NCI-H510A treated with DMSO at 0.1 percent for 48 hours (cell line): ENCODE measurements around the gene PTCRA.
A peak's percentile ranks its signal among the peaks of the same experiment; 100 is the strongest.
"Not testable (repeated sequence)": the region's sequence is repeated elsewhere in the genome, so short reads cannot be mapped to it uniquely, and the experiment has no call there.

ENCODE experiments used
- DNase-seq: peaks from one replicate; lab custom pipeline; 2025; lab: John Stamatoyannopoulos, UW

PTCRA gene

DNA sequence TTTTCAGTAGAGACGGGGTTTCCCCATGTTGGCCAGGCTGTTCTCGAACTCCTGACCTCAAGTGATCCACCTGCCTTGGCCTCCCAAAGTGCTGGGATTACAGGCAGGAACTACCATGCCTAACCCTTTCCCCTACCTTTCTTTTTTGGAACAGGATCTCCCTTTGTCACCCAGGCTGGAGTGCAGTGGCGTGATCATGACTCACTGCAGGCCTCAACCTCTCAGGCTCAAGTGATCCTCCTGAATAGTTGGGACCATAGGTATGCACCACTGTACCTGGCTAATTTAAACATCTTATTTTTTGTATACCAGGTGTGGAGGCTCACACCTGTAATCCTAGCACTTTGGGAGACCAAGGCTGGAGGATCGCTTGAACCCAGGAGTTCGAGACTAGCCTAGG is 25.5 kb downstream of the PTCRA start:
- DNase-seq: not testable (repeated sequence)

DNA sequence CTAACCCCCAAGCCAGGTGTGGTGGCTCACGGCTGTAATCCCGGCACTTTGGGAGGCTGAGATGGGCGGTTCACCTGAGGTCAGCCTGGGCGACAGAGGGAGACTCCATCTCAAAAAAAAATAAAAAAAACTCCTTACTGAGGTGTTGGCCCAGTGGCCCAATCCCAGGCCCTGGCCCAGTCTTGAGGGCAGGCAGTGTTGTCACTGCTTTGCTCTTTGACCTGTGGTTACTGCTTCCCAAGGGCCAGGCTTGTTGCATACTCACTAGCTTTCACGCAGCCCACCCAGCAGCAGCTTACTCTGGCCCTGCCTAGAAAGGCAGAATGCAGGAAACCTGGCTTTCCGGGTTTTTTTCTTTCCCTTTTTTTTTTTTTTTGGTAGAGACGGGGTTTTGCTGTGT is 26.6 kb downstream of the PTCRA start:
- no peak for DNase-seq

DNA sequence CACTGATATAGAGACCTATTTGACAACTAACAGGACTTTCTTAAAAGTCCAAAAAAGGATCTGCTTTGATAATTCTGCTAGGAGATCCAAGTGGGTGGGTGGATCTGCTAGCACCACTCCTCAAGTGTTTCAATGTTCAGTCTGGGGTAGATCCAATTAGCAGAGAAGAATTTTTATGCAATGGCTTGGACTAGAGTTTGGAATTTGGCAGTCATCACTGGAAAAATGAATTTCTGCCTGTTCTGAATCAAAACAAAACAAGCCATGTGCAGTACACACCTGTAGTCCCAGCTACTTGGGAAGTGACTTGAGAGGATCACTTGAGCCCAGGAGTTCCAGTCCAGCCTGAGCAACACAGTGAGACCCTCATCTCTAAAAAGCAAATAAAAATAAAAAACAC is 32.1 kb downstream of the PTCRA start:
- no peak for DNase-seq

DNA sequence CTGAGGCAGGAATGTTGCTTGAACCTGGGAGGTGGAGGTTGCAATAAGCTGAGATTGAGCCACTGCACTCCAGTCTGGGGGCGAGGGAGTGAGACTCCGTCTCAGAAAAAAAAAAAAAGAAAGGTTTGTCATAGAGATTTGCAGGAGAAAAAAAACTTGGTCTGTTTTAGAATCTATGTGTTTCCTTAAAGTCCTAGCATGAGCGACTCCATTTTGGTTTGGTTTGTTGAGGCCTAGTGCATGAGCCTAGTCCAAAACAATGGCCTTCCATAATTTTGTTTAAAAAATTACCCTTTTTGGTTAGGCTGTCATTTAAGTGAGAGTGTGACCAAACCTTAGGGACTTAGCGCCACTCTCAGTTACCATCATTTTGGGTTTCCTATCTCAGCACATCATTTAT is 36.5 kb downstream of the PTCRA start:
- DNase-seq: no peak

DNA sequence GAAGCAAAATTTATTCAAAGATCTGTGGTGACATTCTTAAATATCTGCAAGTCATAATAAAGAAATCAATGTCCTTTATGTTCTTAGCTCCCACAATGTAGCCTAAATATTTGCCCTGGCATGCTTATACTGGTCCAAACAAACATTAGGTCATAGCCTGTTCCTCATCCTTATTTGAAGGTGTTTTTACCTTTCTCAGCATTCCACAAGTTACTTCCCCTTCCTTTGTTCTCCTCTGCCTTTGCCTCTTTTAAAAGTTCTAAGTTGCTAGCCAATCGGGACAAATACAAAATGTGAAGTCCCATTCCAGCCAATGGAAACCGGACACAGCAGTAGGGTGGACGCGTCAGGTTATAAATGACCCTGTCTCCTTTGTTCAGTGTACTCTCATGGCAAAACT is 38.6 kb downstream of the PTCRA start:
- not testable (repeated sequence) for DNase-seq

DNA sequence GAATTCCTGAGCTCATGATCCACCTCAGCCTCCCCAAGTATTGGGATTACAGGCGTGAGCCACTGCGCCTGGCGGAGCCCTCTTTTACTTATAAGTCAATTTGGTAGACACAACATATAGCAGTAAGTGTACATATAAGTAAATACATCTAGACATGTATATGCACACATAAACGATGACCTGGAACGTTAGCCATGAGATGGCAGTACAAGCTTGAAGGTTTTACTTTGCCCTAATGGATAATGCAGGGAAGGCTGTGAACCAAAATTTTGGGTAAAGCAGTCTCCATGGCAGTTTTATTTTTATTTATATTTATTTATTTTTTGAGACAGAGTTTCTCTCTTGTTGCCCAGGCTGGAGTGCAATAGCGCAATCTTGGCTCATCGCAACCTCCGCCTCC is 42.3 kb downstream of the PTCRA start:
- no peak for DNase-seq

DNA sequence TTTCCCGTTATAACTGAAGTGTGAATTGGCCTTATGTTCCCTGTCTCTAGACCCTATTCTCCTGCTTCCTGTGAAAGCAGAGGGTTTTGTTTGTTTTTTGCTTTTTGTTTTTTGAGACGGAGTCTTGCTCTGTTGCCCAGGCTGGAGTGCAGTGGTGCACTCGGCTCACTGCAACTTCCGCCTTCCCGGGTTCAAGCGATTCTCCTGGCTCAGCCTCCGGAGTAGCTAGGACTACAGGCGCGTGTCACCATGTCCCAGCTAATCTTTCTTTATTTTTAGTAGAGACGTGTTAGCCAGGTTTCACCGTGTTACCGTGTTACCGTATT is 44.0 kb downstream of the PTCRA start:
- DNase-seq: no peak

DNA sequence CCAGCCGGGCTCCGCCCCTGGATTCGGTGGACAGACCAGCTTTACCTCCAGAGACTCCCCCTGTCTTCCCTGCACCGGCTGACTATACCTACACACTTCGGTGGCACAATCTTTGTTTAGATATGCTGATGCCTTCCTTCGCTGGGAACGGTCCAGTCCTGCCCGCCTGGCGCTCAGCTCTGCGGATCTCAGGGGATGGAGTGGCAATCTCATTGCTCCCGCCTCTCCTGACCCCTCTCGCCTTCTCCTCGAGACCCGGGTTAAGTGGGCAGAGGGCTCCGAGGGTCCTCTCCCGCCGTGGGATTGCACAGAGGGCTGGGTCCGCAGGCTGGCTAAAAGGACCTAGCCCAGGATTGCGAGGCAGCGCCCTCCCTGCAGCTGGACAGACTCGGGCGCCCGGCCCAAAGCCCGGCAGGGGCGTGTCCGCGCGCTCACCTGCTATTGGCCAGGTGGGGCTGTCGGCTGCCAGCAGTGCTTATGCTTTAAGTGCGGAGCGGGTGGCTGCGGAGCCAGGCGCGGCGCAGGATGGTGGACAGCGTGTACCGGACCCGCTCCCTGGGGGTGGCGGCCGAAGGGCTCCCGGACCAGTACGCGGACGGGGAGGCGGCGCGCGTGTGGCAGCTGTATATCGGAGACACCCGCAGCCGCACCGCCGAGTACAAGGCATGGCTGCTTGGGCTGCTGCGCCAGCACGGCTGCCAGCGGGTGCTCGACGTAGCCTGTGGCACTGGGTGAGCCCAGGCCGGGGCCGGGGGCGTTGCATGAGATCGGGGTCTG is 44.6 kb downstream of the PTCRA start, which contains the start of gene GNMT:
Gene GNMT (plus strand): TSS at position 512 of the 777 bp plus-strand sequence. CDS start 14 bp downstream, at position 526.
- DNase-seq: peak; percentile 92

DNA sequence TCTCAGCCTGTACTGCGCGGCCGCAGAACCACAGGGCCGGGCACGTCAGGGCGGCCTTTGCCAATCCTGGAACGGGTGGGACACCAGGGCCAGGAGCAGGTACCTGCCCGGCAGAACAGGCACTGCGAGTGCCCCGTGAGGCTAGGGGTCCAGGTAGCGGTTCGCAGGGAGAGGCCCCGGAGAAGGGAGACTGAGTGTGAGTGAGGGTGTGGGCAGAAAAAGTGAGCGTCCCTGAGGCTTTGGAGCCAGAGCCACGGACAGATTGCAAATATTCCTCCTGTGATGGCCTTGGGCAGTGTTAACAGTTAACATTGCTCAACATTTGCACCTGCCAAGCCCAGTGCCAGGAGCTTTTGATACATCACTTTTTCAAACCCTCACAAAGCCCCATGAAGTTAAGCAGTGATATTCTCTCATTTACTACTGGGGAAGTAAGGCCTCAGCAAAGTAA is 45.2 kb downstream of the PTCRA start:
- no peak for DNase-seq

DNA sequence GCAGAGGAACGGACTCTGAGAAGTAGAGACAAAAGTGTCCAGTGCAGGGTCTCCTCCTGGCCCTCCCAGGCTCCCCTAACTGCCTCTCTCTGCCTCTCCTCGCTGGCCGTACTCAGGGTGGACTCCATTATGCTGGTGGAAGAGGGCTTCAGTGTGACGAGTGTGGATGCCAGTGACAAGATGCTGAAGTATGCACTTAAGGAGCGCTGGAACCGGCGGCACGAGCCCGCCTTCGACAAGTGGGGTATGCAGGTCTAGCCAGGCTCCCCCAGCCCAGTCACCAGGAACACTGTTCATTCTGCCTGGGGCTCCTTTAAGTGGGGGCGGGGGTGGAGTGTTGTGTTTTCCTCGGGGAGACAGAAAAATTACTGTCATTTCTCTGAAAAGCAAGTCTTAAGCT is 46.2 kb downstream of the PTCRA start:
- DNase-seq: no peak

DNA sequence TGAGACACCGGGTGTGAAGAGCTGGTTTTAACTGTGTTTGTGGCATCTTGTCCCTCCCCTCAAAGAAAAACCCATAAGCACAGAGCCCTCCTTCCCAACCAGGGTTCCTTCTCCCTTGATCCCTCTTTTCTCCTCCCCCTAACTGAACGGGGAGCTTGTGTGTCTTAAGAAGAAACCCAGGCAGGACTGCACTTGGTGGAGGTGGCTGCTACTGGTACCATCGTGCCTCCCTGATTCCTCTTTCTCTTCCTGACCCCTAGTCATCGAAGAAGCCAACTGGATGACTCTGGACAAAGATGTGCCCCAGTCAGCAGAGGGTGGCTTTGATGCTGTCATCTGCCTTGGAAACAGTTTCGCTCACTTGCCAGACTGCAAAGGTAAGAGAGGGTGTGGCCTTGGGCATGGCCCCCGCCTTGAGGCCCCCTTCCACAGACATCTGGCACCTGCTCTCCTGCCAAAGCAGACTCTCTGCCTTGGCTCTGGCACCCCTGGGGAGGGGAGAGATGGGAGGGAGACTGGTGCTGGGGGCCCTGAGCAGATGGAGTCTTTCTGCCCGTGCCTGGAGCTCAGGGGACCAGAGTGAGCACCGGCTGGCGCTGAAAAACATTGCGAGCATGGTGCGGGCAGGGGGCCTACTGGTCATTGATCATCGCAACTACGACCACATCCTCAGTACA is 46.8 kb downstream of the PTCRA start:
- no peak for DNase-seq

DNA sequence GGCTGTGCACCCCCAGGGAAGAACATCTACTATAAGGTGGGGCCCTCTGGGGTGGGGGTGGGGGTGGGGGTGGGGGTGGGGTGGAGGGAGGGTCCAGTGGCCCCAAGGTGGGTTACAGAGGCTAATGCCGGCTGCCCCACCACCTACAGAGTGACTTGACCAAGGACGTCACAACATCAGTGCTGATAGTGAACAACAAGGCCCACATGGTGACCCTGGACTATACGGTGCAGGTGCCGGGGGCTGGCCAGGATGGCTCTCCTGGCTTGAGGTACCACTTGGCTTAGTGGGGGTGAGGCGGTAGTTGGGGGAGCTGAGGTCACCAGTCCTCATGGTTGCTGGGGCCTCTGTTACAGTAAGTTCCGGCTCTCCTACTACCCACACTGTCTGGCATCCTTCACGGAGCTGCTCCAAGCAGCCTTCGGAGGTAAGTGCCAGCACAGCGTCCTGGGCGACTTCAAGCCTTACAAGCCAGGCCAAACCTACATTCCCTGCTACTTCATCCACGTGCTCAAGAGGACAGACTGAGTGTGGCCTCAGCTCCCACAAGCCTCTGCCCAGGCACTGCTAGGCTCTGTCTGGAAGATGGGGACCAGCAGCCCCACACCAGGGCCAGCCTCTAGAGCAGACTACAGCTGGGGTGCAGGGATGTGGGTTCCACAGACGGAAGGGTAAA is 47.5 kb downstream of the PTCRA start:
- no peak for DNase-seq

DNA sequence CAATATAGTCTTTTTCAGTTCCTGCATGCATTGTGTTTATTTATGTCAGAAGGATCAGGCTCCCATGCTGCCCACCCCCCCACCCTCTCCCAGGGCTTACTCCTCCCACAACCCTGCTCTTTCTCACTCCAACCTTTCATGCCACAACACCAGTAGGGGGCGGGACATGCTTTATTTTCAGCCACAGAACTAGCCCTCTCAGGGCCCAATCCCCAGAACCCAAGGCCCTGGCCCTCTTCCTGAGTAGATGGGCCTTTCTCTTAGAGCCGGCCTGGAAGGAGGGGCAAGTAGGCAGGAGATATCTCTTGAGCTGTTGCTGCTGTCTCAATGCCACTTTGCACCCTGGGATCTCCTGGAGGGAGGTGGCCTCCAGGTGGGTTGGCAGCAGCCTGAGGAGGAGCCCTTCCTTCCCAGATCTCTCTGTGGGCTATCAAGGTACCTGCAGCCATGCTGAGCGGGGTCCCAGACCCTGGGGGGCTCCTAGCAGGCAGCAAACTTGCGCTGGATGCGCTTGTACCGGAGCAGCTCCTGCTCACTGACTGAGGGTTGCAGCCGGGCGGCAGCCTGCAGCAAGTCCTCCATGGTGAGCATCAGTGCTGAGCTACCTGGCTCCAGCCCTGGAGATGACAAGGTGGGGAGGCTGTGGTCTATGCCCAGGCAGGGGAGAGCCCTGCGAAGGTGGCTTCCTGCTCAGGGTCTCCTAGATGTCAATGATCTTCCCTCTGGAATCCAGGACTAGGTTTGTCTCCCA is 48.2 kb downstream of the PTCRA start:
- peak; percentile 20 for DNase-seq

DNA sequence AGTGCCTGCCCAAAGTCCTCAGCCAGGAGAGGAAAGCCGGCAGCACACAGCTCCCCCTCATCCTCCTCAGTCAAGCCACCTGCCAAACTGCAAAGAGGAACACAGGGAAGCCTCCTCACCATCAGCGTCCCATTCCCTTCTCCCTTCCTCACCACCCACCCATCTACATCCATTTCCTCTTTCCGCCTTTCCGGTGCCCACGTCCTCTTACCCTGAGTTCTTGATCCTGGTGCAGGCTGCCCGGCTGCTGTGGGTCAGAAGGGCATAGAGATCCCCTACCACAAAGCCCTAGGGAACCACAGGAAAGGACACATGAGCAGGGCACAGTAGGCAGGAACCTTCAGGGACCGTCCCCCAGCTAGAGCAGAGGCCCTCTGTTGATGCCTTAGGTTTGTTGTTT is 50.7 kb downstream of the PTCRA start:
- no peak for DNase-seq

DNA sequence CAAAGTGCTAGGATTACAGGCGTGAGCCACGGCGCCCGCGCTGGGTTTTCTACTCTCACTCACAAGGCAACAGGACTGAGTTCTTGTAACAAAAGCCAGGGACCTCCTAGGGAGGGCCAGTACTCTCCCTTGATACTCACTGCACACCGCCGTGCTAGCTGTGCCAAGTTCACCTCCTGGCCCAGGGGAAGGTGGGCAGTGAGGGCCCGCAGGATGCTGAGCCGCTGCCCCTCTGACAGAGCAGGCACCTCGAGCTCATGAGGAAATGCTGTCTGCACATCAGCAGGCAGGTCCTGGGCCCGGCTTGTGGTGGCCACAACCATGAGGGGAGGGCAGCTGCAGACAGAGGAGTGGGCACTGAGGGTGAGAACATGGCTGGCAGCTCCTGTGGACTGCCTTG is 51.4 kb downstream of the PTCRA start:
- DNase-seq: no peak

DNA sequence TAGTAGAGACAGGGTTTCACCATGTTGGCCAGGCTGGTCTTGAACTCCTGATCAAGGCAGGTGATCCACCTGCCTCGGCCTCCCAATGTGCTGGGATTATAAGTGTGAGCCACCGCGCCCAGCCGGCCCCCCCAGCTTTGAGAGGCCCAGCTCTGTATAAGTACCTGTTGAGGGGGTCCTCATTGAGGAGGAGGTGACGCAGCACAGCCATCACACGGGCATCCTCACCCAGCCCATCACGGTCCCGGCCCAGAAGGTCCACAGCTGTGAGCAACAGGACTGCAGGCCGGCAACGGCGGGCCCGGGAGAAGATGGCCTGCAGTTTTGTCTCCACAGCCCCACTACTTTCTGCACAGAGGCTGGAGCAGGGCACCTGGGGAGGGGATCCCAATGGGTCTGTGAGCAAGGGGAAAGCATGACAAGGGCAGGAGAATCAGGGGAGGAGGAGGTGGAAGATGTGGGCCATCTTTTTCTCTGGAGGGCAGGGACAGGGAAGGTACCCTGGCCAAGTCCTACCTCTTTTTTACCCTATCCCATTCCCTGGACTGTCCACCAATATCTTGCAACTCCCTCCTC is 52.4 kb downstream of the PTCRA start:
- DNase-seq: no peak

DNA sequence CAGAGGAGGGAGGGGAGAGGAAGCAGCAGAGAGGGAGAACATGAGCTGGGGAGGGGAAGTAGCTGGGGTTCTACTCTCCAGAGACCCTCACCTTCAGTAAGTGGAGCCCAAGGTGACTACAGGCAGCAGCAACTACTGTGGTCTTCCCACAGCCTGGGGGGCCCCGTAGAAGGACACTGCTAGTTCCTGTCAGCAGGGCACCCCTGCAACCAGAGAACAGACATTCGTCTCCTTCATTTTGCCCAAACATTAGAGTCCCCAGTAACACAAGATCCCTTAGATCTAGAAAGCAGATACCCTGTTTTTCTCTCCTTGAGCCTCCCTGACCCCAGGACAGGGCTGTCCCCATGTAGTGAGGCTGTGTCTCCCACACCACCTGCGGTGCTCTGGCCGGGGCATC is 52.9 kb downstream of the PTCRA start:
- DNase-seq: no peak

DNA sequence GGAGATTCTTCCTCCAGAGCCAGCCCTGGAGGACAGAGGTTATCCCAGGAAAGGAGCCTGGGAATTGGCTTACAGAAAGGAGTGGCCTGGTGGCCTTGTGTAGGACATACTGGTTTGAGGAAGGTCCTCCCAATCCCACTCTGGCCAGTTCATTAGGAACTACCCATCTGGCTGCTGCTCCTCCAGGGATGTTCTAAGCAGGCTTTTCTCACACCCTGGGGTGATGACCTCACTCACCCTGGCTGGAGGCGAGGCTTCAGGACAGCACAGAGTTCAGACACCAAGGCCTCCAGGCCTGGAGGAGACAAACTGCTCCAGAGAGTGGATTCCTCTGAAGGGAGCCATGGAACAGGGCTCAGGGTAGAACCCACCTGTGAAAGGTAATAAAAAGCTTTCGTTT is 53.6 kb downstream of the PTCRA start:
- no peak for DNase-seq

DNA sequence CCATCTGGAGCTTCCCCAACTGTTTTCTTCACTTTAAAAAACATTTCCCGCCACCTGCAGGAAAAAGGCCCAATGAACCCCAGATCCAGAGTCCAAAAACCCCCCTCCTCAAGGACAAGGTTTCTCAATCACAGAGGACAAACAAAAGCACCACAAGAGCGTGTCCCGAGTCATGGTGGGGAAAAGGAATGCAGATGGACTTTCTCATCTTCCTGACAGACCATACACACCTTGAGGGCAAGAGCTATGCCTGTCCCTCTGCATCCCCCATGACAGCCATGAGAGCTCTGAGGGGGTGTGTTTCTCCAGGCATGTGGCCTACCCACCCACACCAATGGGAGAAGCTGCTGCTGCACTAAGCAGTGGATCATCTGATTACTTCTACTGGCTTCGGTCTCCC is 54.1 kb downstream of the PTCRA start:
- DNase-seq: no peak

DNA sequence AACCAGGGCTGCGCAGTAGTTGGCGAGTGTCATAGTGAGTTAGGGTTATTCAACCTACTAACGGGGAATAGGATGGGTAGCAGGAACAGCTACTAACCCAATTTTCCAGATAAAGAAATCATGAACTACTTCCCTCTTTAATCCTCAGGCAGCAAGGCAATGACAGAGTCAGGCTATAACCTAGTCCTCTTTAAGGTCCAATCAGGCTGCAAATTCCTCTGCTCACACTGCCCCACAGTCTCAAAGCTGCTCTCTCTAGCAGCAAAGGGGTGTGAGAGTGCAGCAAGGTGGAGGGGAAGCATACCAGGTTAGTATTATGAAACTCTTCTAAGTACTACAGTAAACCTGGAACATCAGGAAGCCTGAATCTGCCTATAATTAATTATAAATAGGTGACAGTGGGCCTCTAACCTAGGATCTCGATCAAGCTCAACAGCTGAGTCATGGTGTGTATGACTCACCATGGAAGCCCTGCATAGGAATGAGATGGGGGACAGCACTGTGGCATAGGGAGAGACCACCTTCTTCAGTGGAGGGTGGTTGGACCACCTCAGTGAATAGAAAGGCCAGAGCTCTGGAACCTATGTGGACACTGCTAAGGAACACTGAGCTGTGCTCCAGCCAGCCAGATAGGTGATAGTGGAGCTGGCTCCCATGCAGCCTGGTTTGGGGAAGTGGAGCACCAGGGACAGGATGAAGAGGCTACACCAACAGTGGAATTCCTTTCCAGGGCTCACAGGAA is 55.2 kb downstream of the PTCRA start:
- no peak for DNase-seq

DNA sequence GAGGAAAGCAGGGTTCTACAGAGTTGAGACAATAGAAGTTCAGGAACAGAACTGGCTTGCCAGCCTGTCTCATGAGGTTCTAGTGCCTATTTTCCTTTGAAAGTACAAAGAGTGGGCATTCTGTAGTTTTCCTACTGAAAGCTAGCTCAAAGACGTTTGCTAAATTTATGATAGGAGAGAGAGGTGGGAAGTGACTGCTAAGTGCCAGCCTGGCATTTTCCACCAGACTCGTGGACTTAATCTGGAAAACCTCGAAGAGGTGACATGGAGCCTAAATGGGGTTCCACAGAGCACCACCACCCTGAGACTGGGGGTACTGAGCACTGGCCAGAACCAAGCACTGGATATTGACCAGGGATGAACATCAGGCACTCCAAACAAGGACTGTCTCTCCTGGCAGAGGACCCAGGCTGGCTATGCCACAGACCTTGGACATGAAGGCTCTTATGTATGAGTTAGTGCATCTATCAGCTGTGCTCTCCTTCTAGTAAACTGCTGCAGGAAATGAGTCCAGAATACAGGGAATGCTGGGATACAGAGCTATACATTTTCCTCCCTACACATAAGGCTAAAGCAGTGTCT is 56.0 kb downstream of the PTCRA start:
- no peak for DNase-seq
